ENCODE data around the gene MRPS6.

The MRPS6 gene

GRCh38 chr21:34065027-34065426 is 8.4 kb upstream of the MRPS6 start:
- TF ChIP-seq CTCF (IDR thresholded peaks at IDR 0.05; ENCODE audit: insufficient read depth, low read depth, low read length, missing control alignments), result no peak
- no peak for DNase-seq (ENCODE audit: low read depth)
- no peak overlapping the region for H3K4me3 ChIP-seq (ENCODE audit: low read length)

- no peak for TF ChIP-seq CTCF (IDR thresholded peaks at IDR 0.05; ENCODE audit: insufficient read depth, low read depth, low read length, missing control alignments)
- no peak for DNase-seq (ENCODE audit: low read depth)
- H3K4me3 ChIP-seq (ENCODE audit: low read length), result no peak overlapping the region
Observed at GRCh38 chr21:34071683-34072082, 1.7 kb upstream of the MRPS6 start.

- TF ChIP-seq CTCF (IDR thresholded peaks at IDR 0.05; ENCODE audit: insufficient read depth, low read depth, low read length, missing control alignments), result no peak
- H3K4me3 ChIP-seq (ENCODE audit: low read length), result peak overlapping the region; percentile 42
- peak; percentile 20 for DNase-seq (ENCODE audit: low read depth)
Observed at GRCh38 chr21:34072145-34073031, 990 bp upstream of the MRPS6 start.

- no peak for TF ChIP-seq CTCF (IDR thresholded peaks at IDR 0.05; ENCODE audit: insufficient read depth, low read depth, low read length, missing control alignments)
- peak overlapping the region; percentile 83 for H3K4me3 ChIP-seq (ENCODE audit: low read length)
- peak; percentile 37 for DNase-seq (ENCODE audit: low read depth)
Observed at GRCh38 chr21:34073749-34074282, 438 bp downstream of the MRPS6 start.

- TF ChIP-seq CTCF (IDR thresholded peaks at IDR 0.05; ENCODE audit: insufficient read depth, low read depth, low read length, missing control alignments), result no peak
- H3K4me3 ChIP-seq (ENCODE audit: low read length), result peak overlapping the region; percentile 83
- peak; percentile 38 for DNase-seq (ENCODE audit: low read depth)
Observed at GRCh38 chr21:34074283-34075090, 1.1 kb downstream of the MRPS6 start.

GRCh38 chr21:34075091-34075425 is 1.7 kb downstream of the MRPS6 start:
- no peak for TF ChIP-seq CTCF (IDR thresholded peaks at IDR 0.05; ENCODE audit: insufficient read depth, low read depth, low read length, missing control alignments)
- DNase-seq (ENCODE audit: low read depth), result no peak
- peak overlapping the region; percentile 83 for H3K4me3 ChIP-seq (ENCODE audit: low read length)
